ENCODE data around the gene LRRC3B.

GRCh38 chr3:26589678-26590077, 32.9 kb upstream of the LRRC3B start:
- TF ChIP-seq CTCF (IDR thresholded peaks at IDR 0.05) (no peak), POLR2AphosphoS5 (IDR thresholded peaks at IDR 0.05) (no peak), POLR2A (IDR thresholded peaks at IDR 0.05) (no peak)

Data from stomach (tissue), 4 donors.